ENCODE measurements around the gene LRMDA.

Gene LRMDA

DNA sequence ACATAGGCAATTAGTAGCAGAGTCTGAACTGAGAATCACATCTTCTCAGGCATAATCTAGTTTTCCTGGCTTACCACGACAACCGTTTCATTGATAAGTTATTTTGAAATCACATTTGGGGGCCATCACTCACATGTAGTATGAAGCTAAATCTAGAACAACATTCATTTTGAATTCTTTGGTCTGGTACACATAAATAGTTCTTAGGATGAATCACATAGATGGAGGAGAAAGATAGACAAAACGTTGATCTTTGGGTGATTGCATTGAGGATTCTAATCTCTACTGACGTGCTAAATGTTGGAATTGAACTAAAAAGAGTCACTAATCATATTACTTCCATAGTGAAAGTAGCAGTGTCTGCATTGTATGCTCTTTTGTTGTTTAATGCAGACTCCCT lies 1022.6 kb downstream of the LRMDA start:
- no peak overlapping the region for H3K4me2 ChIP-seq (ENCODE audit: low read depth, low read length, poor library complexity, severe bottlenecking)
- no peaks in the 10 kb centered on the region for H3K79me2 ChIP-seq (ENCODE audit: insufficient read depth, low read length)
- no peak overlapping the region for H3K9ac ChIP-seq (ENCODE audit: low read depth, low read length, poor library complexity, severe bottlenecking)
- TF ChIP-seq, protein P1, sequence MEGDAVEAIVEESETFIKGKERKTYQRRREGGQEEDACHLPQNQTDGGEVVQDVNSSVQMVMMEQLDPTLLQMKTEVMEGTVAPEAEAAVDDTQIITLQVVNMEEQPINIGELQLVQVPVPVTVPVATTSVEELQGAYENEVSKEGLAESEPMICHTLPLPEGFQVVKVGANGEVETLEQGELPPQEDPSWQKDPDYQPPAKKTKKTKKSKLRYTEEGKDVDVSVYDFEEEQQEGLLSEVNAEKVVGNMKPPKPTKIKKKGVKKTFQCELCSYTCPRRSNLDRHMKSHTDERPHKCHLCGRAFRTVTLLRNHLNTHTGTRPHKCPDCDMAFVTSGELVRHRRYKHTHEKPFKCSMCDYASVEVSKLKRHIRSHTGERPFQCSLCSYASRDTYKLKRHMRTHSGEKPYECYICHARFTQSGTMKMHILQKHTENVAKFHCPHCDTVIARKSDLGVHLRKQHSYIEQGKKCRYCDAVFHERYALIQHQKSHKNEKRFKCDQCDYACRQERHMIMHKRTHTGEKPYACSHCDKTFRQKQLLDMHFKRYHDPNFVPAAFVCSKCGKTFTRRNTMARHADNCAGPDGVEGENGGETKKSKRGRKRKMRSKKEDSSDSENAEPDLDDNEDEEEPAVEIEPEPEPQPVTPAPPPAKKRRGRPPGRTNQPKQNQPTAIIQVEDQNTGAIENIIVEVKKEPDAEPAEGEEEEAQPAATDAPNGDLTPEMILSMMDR (conservative IDR thresholded peaks at IDR 0.05; ENCODE audit: low read length) = no peak
- no peak for TF ChIP-seq EZH2phosphoT487 (IDR thresholded peaks at IDR 0.05; ENCODE audit: borderline replicate concordance)
- peaks cover 7% of the 10 kb centered on the region for H3K4me1 ChIP-seq (ENCODE audit: insufficient read depth, low read length, poor library complexity, severe bottlenecking)
- no peaks in the 10 kb centered on the region for H3K36me3 ChIP-seq (ENCODE audit: insufficient read depth, low read length)
- no peaks in the 10 kb centered on the region for H4K20me1 ChIP-seq (ENCODE audit: insufficient read depth, low read length, poor library complexity, severe bottlenecking)
- no peaks in the 10 kb centered on the region for H3F3A ChIP-seq (ENCODE audit: low read depth)
- no peak overlapping the region for H3K4me3 ChIP-seq (ENCODE audit: low read length, poor library complexity, severe bottlenecking)
- H2AFZ ChIP-seq (ENCODE audit: low read length) = no peak overlapping the region
- H3K27me3 ChIP-seq (ENCODE audit: insufficient read depth, low read length, poor library complexity, severe bottlenecking) = no peaks in the 10 kb centered on the region
- no peaks in the 10 kb centered on the region for H3K9me2 ChIP-seq (replicated peaks; ENCODE audit: low read depth, low read length)
- H3K9me3 ChIP-seq (ENCODE audit: insufficient read depth, low read depth, low read length) = no peaks in the 10 kb centered on the region

DNA sequence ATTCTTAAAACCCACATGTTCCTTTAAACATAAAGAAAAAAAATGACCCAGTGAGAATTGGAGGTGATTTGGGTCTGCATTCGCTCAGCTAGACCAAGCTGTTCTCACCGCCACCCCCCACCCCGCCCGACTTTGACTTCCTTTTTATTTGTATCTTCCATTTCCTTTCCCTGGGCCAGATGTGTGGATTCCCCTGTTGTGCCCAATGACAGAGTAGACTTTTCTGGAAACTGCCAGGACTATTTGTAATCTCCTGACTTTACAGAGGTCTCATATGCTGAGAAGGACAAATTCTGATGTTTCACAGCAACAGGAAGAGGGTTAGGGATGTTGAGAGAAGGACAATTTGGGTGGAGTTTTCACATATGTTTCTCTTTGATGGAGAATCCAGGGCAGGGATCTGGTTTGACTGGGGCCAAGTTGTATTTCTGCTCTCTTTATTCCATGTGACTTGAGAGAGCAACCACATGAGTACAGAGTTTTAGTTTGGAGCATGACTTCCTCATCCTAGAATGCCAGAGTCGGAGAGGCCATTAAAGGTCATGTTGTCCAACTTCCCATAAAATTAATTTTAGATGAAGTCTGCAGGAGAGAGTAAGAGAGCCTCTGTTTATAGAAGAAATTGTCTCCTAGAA lies 1023.2 kb downstream of the LRMDA start:
- Histone ChIP-seq H3K4me1 (ENCODE audit: insufficient read depth, low read length, poor library complexity, severe bottlenecking) (peaks cover 7% of the 10 kb centered on the region), H3K4me2 (ENCODE audit: low read depth, low read length, poor library complexity, severe bottlenecking) (no peak overlapping the region), H3K79me2 (ENCODE audit: insufficient read depth, low read length) (no peaks in the 10 kb centered on the region), H4K20me1 (ENCODE audit: insufficient read depth, low read length, poor library complexity, severe bottlenecking) (no peaks in the 10 kb centered on the region), H3K9me3 (ENCODE audit: insufficient read depth, low read depth, low read length) (no peaks in the 10 kb centered on the region), H3F3A (ENCODE audit: low read depth) (no peaks in the 10 kb centered on the region), H2AFZ (ENCODE audit: low read length) (no peak overlapping the region), H3K9ac (ENCODE audit: low read depth, low read length, poor library complexity, severe bottlenecking) (no peak overlapping the region), H3K4me3 (ENCODE audit: low read length, poor library complexity, severe bottlenecking) (no peak overlapping the region), H3K9me2 (replicated peaks; ENCODE audit: low read depth, low read length) (no peaks in the 10 kb centered on the region), H3K27me3 (ENCODE audit: insufficient read depth, low read length, poor library complexity, severe bottlenecking) (no peaks in the 10 kb centered on the region), H3K36me3 (ENCODE audit: insufficient read depth, low read length) (no peaks in the 10 kb centered on the region)
- TF ChIP-seq EZH2phosphoT487 (IDR thresholded peaks at IDR 0.05; ENCODE audit: borderline replicate concordance) = no peak
- TF ChIP-seq, protein P1 (conservative IDR thresholded peaks at IDR 0.05; ENCODE audit: low read length) = no peak

DNA sequence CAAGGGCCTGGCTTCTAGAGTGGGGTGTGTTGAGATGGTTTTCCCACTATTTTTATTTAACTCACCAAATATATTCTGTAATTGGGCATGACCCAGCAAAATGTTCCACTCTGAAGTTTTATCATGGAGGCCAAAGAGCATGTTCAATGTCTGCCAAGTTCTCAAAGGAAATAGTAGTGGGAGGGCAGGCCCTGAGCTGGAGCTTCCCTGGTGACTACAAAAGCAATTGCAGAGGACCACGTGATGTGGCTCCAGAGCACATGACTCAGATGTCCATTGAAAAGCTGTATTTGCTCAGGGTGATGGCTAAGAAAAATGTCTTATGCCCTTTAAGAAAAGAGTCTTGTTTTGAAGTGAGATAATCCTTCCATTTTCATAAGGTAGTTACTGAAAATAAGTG lies 1024.8 kb downstream of the LRMDA start:
- H3K4me3 ChIP-seq (ENCODE audit: low read length, poor library complexity, severe bottlenecking) = no peak overlapping the region
- no peaks in the 10 kb centered on the region for H3K79me2 ChIP-seq (ENCODE audit: insufficient read depth, low read length)
- no peaks in the 10 kb centered on the region for H3K9me2 ChIP-seq (replicated peaks; ENCODE audit: low read depth, low read length)
- H3K4me2 ChIP-seq (ENCODE audit: low read depth, low read length, poor library complexity, severe bottlenecking) = no peak overlapping the region
- H3K4me1 ChIP-seq (ENCODE audit: insufficient read depth, low read length, poor library complexity, severe bottlenecking) = peaks cover 7% of the 10 kb centered on the region
- H3K36me3 ChIP-seq (ENCODE audit: insufficient read depth, low read length) = no peaks in the 10 kb centered on the region
- no peak for TF ChIP-seq EZH2phosphoT487 (IDR thresholded peaks at IDR 0.05; ENCODE audit: borderline replicate concordance)
- TF ChIP-seq, protein P1 (conservative IDR thresholded peaks at IDR 0.05; ENCODE audit: low read length) = no peak
- H3K27me3 ChIP-seq (ENCODE audit: insufficient read depth, low read length, poor library complexity, severe bottlenecking) = no peaks in the 10 kb centered on the region
- H3K9ac ChIP-seq (ENCODE audit: low read depth, low read length, poor library complexity, severe bottlenecking) = no peak overlapping the region
- no peaks in the 10 kb centered on the region for H4K20me1 ChIP-seq (ENCODE audit: insufficient read depth, low read length, poor library complexity, severe bottlenecking)
- no peak overlapping the region for H2AFZ ChIP-seq (ENCODE audit: low read length)
- H3K9me3 ChIP-seq (ENCODE audit: insufficient read depth, low read depth, low read length) = no peaks in the 10 kb centered on the region
- H3F3A ChIP-seq (ENCODE audit: low read depth) = no peaks in the 10 kb centered on the region

Data from Loucy (cell line).